GM13976 (cell line): Measurements from ENCODE around the gene NSDHL.

ENCODE experiments used
- DNase-seq: peaks from one replicate; pipeline ENCODE4 v3.0.0; 2012; ENCODE audit warnings: low spot score
- in situ Hi-C: fragments of 300-500 bp; cut with MboI; formaldehyde crosslinking; loops from one replicate; pipeline ENCODE4 v1.12.0; 2022; ENCODE audit warnings: low sequenced_read_pairs, mixed read lengths, inconsistent platforms; ENCODE audit not compliant: unreplicated experiment
- TF ChIP-seq, protein P1 (sequence below): IDR thresholded peaks from 2 replicates; pipeline ENCODE4 v1.5.1; 2012; ENCODE audit warnings: borderline replicate concordance, mild to moderate bottlenecking; ENCODE audit not compliant: insufficient read depth; ENCODE audit errors: extremely low read depth, missing control alignments, control extremely low read depth

The NSDHL gene

DNA sequence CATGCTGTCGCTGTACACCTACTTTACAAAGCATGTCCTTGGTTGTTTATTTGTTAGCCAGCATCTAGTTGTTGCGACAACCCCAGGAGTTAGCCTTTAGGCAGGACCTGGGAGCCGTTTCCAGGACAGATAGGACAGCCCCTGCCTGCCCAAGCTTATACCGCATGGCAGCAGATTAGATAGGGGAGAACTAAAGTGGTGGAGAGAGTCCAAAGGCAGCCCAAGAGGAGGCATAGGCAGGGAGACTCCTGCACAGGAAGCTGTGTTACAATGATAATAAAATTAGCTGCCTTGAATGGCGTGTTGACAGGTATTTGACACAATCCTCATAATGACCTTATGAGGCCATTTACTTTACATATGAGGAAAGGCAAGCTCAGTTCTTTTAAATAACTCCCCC lies 13.0 kb downstream of the NSDHL start:
- in situ Hi-C loops = no loop called here
- TF ChIP-seq, protein P1, sequence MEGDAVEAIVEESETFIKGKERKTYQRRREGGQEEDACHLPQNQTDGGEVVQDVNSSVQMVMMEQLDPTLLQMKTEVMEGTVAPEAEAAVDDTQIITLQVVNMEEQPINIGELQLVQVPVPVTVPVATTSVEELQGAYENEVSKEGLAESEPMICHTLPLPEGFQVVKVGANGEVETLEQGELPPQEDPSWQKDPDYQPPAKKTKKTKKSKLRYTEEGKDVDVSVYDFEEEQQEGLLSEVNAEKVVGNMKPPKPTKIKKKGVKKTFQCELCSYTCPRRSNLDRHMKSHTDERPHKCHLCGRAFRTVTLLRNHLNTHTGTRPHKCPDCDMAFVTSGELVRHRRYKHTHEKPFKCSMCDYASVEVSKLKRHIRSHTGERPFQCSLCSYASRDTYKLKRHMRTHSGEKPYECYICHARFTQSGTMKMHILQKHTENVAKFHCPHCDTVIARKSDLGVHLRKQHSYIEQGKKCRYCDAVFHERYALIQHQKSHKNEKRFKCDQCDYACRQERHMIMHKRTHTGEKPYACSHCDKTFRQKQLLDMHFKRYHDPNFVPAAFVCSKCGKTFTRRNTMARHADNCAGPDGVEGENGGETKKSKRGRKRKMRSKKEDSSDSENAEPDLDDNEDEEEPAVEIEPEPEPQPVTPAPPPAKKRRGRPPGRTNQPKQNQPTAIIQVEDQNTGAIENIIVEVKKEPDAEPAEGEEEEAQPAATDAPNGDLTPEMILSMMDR = no peak
- no peak for DNase-seq

DNA sequence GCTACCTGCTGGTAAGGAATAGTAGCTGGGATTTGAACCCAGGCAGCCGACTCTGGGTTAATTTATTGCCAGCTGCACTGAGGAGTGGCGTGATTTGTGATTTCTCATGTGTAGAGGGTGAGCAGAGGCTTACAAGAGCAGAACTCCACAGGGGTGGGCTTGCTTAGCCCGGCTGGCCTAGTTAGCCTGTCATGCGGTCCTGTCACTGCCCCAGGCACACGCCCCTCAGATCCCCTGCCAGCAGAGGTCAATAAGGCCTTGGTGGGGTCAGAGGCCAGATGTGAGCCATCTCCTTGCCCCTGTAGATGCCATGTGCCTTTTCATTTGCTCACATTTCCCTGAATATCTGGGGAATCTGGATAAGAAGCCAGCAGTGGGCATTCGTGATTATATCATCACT lies 13.4 kb downstream of the NSDHL start:
- no peak for DNase-seq
- in situ Hi-C loops = no loop called here
- TF ChIP-seq, protein P1 = no peak

DNA sequence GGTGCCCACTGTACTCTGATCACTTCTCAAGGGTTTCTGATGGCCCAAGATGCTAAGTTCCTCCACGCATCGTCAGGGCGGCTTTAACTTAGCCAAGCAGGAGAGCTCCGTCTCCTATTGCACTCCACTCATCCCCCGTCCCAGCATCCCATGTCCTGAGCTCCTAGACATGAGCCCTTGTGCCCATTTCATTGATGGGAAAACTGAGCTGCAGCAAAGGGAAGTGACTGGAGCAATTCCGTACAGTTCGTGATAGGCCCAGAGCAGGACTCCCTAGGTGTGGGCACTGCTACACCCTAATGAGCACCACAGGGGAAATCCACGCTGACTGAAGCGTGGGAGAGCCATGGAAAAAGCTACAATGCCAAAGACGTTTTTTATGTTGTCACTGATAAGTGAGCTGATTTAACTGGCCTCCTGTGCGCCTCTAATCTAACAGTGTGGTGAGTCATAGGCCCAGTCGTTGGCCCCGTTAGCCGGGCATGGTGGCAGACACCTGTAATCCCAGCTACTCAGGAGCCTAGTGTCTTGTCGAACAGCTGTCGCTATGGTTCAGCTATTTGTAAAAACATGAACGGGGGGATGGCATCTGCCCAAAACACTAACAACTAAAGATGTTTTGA lies 14.9 kb downstream of the NSDHL start:
- TF ChIP-seq, protein P1 = no peak
- in situ Hi-C loops = no loop called here
- no peak for DNase-seq

DNA sequence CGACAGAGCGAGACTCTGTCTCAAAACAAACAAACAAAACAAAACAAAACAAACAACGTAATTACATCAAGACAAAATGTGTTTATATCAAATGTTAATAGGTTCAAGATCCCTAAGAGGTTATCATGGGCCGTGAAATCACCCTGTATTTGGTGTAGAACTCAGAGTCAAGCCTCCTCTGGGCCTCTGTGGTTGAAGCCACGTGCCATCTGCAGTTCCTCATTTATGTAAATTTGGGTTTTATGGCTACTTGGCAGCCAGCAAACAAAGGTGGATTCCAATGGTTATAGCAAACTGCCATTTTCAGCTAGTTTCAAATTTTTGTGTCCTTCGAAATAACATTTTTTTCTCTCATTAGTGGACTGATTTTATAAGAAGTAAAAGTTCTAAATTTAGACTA lies 16.4 kb downstream of the NSDHL start:
- TF ChIP-seq, protein P1 = no peak
- in situ Hi-C loops = no loop called here
- DNase-seq = no peak

DNA sequence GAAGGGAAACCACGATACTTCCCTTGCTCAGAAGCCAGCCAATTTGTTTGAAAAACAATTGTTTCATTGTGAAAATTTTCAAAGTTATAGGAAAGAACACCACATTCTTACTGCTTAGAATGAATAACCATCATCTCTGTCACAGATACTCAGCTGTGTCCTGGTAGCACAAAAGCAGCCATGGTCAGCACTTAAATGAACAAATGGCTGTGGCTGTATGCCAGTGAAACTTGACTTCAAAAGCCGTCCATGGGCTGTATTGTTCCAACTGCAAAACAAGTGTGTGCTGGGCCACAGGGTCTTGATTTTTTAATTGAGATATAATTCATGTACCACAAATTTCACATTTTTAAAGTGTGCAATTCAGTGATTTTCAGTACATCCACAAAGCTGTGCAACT lies 19.6 kb downstream of the NSDHL start:
- TF ChIP-seq, protein P1 = no peak
- DNase-seq = no peak
- in situ Hi-C loops = no loop called here

DNA sequence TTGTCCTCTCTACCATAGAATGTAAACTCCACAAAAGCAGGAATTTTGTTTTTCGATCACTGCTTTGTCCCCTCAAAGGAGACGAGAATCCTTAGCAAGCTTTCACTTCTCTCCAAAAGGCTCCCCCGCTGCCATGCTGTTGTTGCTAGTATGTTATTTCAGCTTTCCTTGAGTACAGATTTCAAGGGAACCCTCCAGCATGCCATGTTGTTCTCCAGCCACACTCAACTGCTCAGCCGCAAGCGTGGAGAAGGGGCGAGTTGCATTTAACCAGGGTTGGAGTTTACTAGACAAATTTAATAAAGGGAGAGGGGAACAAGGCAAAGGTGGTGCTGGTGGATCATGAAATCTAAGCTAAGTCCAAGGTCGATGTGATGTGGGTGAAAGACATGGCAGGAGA lies 23.1 kb downstream of the NSDHL start:
- no peak for DNase-seq
- TF ChIP-seq, protein P1 = no peak
- in situ Hi-C loops = no loop called here
